Measurements from ENCODE around the gene OCA2.

DNA sequence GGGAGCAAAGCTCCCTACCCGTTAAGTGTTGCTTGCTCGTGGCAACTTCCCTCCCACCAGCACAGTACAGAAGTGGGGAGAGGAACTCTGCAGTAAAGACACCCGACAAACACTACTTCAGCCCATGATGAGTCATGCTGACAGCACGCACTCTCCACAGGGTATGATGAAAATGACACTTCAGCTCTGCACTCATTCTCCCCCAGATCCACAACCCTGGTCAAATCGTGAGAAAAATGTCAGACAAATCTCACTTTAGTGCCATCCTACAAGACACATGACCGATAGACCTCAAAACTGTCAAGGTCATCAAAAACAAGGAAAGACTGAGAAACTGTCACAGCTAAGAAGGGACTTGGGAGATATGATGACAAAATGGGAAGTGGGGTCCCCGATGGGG, 278.9 kb downstream of the OCA2 start:
- no peak for TF ChIP-seq ZNF274 (IDR thresholded peaks at IDR 0.05; ENCODE audit: low read depth, low read length)
- TF ChIP-seq YY1 (IDR thresholded peaks at IDR 0.05; ENCODE audit: insufficient read depth, insufficient read length), result no peak

Data from NT2/D1 (cell line).